ENCODE measurements around the gene CLECL1. TPM values are rescaled to one million over a fixed set of nuclear protein-coding genes. Genes with fewer than 3 reads are reported as not detected.

The CLECL1 gene
- total and polyA plus RNA-seq, 4 donors: 0.17 to 0.42 (median 0.35) TPM

- Histone ChIP-seq H3K27me3 (ENCODE audit: control insufficient read depth in 4 of 4, insufficient read depth in 4 of 4, low read length in 3 of 4) (no peaks in the 10 kb centered on the region), H3K27ac (ENCODE audit: low read depth in 1 of 2, low read length in 2 of 2) (no peak overlapping the region)
These were observed 3.8 kb downstream of the CLECL1 start for GRCh38 chr12:9729082-9729481.

GRCh38 chr12:9727813-9728212, 5.1 kb downstream of the CLECL1 start:
- Histone ChIP-seq H3K27me3 (ENCODE audit: control insufficient read depth in 4 of 4, insufficient read depth in 4 of 4, low read length in 3 of 4) (no peaks in the 10 kb centered on the region), H3K9me3 (ENCODE audit: control insufficient read depth in 4 of 4, low read length in 3 of 4) (no peaks in the 10 kb centered on the region), H3K9ac (ENCODE audit: low read depth in 1 of 2, low read length in 2 of 2) (no peak overlapping the region), H3K4me1 (ENCODE audit: control insufficient read depth in 4 of 4, insufficient read depth in 4 of 4, low read length in 3 of 4) (no peaks in the 10 kb centered on the region), H3K4me3 (ENCODE audit: low read depth in 1 of 3, low read length in 3 of 3) (no peak overlapping the region), H3K27ac (ENCODE audit: low read depth in 1 of 2, low read length in 2 of 2) (no peak overlapping the region), H3K36me3 (ENCODE audit: control insufficient read depth in 4 of 4, insufficient read depth in 3 of 4, low read depth in 1 of 4, low read length in 3 of 4) (no peaks in the 10 kb centered on the region)
- DNase-seq (ENCODE audit: low spot score): no peak
- no peak for TF ChIP-seq MAX (IDR thresholded peaks at IDR 0.05)
- TF ChIP-seq ZBTB33 (IDR thresholded peaks at IDR 0.05): no peak
- TF ChIP-seq NR2F2 (IDR thresholded peaks at IDR 0.05): no peak
- no peak for TF ChIP-seq TAF1 (conservative IDR thresholded peaks at IDR 0.05)
- TF ChIP-seq FOXA1 (IDR thresholded peaks at IDR 0.05): no peak
- TF ChIP-seq CTCF (IDR thresholded peaks at IDR 0.05; ENCODE audit: low read depth, low read length, missing input control): no peak
- no peak for TF ChIP-seq JUND (IDR thresholded peaks at IDR 0.05)
- no peak for TF ChIP-seq REST (IDR thresholded peaks at IDR 0.05)
- no peak for TF ChIP-seq ATF3 (IDR thresholded peaks at IDR 0.05)
- 76% methylated on average over 1 of the region's 1 CpG for WGBS

More at GRCh38 chr12:9729082-9729481, 3.8 kb downstream of the CLECL1 start:
- Histone ChIP-seq H3K9ac (ENCODE audit: low read depth in 1 of 2, low read length in 2 of 2) (no peak overlapping the region), H3K36me3 (ENCODE audit: control insufficient read depth in 4 of 4, insufficient read depth in 3 of 4, low read depth in 1 of 4, low read length in 3 of 4) (no peaks in the 10 kb centered on the region), H3K4me1 (ENCODE audit: control insufficient read depth in 4 of 4, insufficient read depth in 4 of 4, low read length in 3 of 4) (no peaks in the 10 kb centered on the region), H3K4me3 (ENCODE audit: low read depth in 1 of 3, low read length in 3 of 3) (no peak overlapping the region), H3K9me3 (ENCODE audit: control insufficient read depth in 4 of 4, low read length in 3 of 4) (no peaks in the 10 kb centered on the region)
- DNase-seq (ENCODE audit: low spot score): no peak
- TF ChIP-seq RXRA (IDR thresholded peaks at IDR 0.05) (no peak), ATF3 (IDR thresholded peaks at IDR 0.05) (no peak), JUND (IDR thresholded peaks at IDR 0.05) (no peak), CTCF (IDR thresholded peaks at IDR 0.05; ENCODE audit: low read depth, low read length, missing input control) (no peak), FOXA1 (IDR thresholded peaks at IDR 0.05) (no peak)

Measured in liver (tissue), 9 donors.